Loucy (cell line): ENCODE results near the gene OR8D2.
"Not testable (repeated sequence)": the region's sequence is repeated elsewhere in the genome, so short reads cannot be mapped to it uniquely, and the experiment has no call there.

Source experiments
- H2AFZ ChIP-seq: fragments of 200-600 bp; sonication (generic); 2 replicates; pipeline ENCODE4 v1.6.0; 2016; ENCODE audit warnings: antibody characterized with exemption, mild to moderate bottlenecking, low read length, moderate library complexity
- H3F3A ChIP-seq: fragments of 200-600 bp; 2 replicates; pipeline ENCODE4 v1.6.0; 2016; ENCODE audit warnings: antibody characterized with exemption, low read depth, mild to moderate bottlenecking
- H3K27me3 ChIP-seq: fragments of 200-600 bp; sonication (generic); 2 replicates; pipeline ENCODE4 v1.6.1; 2014; ENCODE audit warnings: low read length, mild to moderate bottlenecking; ENCODE audit not compliant: insufficient read depth, poor library complexity, severe bottlenecking
- H3K36me3 ChIP-seq: fragments of 200-600 bp; sonication (generic); 2 replicates; pipeline ENCODE4 v1.6.1; 2016; ENCODE audit warnings: low read length; ENCODE audit not compliant: insufficient read depth
- H3K4me1 ChIP-seq: fragments of 200-600 bp; sonication (generic); 2 replicates; pipeline ENCODE4 v1.5.1; 2014; ENCODE audit warnings: low read length, mild to moderate bottlenecking; ENCODE audit not compliant: insufficient read depth, poor library complexity, severe bottlenecking
- H3K4me2 ChIP-seq: fragments of 200-600 bp; sonication (generic); 2 replicates; pipeline ENCODE4 v1.6.0; 2014; ENCODE audit warnings: antibody characterized with exemption, low read length, low read depth, mild to moderate bottlenecking; ENCODE audit not compliant: poor library complexity, severe bottlenecking
- H3K4me3 ChIP-seq: fragments of 200-600 bp; sonication (generic); 2 replicates; pipeline ENCODE4 v1.5.1; 2014; ENCODE audit warnings: low read length, mild to moderate bottlenecking, mixed read lengths; ENCODE audit not compliant: poor library complexity, severe bottlenecking
- H3K79me2 ChIP-seq: fragments of 200-600 bp; sonication (generic); 2 replicates; pipeline ENCODE4 v1.6.1; 2014; ENCODE audit warnings: low read length; ENCODE audit not compliant: insufficient read depth
- H3K9ac ChIP-seq: fragments of 200-600 bp; sonication (generic); 2 replicates; pipeline ENCODE4 v1.6.0; 2014; ENCODE audit warnings: mild to moderate bottlenecking, low read depth, low read length, moderate library complexity; ENCODE audit not compliant: poor library complexity, severe bottlenecking
- H3K9me2 ChIP-seq: fragments of 200-600 bp; sonication (generic); replicated peaks from 2 replicates; pipeline ENCODE4 v1.6.1; 2016; ENCODE audit warnings: low read depth, low read length, mixed read lengths
- H3K9me3 ChIP-seq: fragments of 200-600 bp; sonication (generic); 2 replicates; pipeline ENCODE4 v1.6.1; 2014; ENCODE audit warnings: mild to moderate bottlenecking, antibody characterized with exemption, low read length, low read depth; ENCODE audit not compliant: insufficient read depth
- H4K20me1 ChIP-seq: fragments of 200-600 bp; sonication (generic); 2 replicates; pipeline ENCODE4 v1.6.0; 2014; ENCODE audit warnings: antibody characterized with exemption, low read length, mild to moderate bottlenecking; ENCODE audit not compliant: insufficient read depth, poor library complexity, severe bottlenecking
- CTCF ChIP-seq: fragments of 200-600 bp; sonication (generic); conservative IDR thresholded peaks from 2 replicates; pipeline ENCODE4 v1.5.1; 2014; ENCODE audit warnings: mild to moderate bottlenecking, antibody characterized with exemption, low read length
- EZH2phosphoT487 ChIP-seq: fragments of 200-600 bp; IDR thresholded peaks from 2 replicates; pipeline ENCODE4 v1.6.1; 2018; ENCODE audit warnings: antibody characterized with exemption, mild to moderate bottlenecking, moderate library complexity, borderline replicate concordance

Gene OR8D2

GRCh38 chr11:124274000-124274399 lies 46.0 kb downstream of the OR8D2 start:
- Histone ChIP-seq H3K27me3 (no peaks in the 10 kb centered on the region), H4K20me1 (no peaks in the 10 kb centered on the region), H3F3A (0 out of 2 replicates have a peak, but pooled peaks cover 2% of the 10 kb centered on the region), H3K4me2 (no peak overlapping the region), H3K9me3 (no peaks in the 10 kb centered on the region), H3K36me3 (no peaks in the 10 kb centered on the region), H3K79me2 (no peaks in the 10 kb centered on the region), H3K4me3 (no peak overlapping the region), H3K9ac (no peak overlapping the region), H3K4me1 (peaks cover 23% of the 10 kb centered on the region), H3K9me2 (no peaks in the 10 kb centered on the region), H2AFZ (no peak overlapping the region)
- TF ChIP-seq EZH2phosphoT487 (no peak), CTCF (no peak)

GRCh38 chr11:124270886-124271285 lies 49.1 kb downstream of the OR8D2 start:
- not testable (repeated sequence) for H3K4me2 ChIP-seq, H3K9ac ChIP-seq, H3K9me3 ChIP-seq, H2AFZ ChIP-seq, H3K36me3 ChIP-seq, H3K79me2 ChIP-seq, H3K4me3 ChIP-seq, H4K20me1 ChIP-seq, H3F3A ChIP-seq, H3K27me3 ChIP-seq, H3K4me1 ChIP-seq, H3K9me2 ChIP-seq
